Measurements from ENCODE around the gene L3MBTL4. TPM values are rescaled to one million over a fixed set of nuclear protein-coding genes. Genes with fewer than 3 reads are reported as not detected.

L3MBTL4 gene
- total and polyA plus RNA-seq, 12 donors, result 3.9 to 22.6 (median 8.7) TPM

DNA sequence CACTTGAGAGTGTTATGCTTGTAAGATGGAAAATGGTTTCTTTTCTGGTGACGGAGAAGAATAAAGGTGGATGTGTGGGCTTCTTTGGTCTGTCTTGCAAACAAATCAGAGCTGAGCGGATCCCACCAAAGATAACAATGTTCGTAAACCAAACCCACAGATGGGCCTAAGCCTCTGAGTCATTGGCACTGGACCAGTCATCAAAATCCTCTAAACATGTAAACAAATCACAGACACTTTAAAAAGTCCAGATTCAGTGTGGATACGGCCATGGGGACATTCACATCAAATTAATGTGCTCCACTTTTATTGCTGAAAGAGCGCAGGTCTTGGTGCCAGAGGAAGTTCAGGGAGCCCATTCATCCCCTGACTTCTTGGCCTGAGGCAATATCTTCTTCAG is 458.9 kb downstream of the L3MBTL4 start:
- TF ChIP-seq POLR2A (IDR thresholded peaks at IDR 0.05) (no peak), CTCF (IDR thresholded peaks at IDR 0.05) (no peak)
- H3K4me3 ChIP-seq, result no peak overlapping the region
- 84 to 96% (median 92%) methylated on average over 5 of the region's 5 CpGs for WGBS, 4 donors
- H3K27me3 ChIP-seq, result no peaks in the 10 kb centered on the region
- intact Hi-C loops (cut with DNase I), result no loop called here
- H3K9me3 ChIP-seq (replicated peaks in 1 of 3), result no peaks in the 10 kb centered on the region
- H3K36me3 ChIP-seq (replicated peaks in 1 of 2), result no peaks in the 10 kb centered on the region
- H3K27ac ChIP-seq, result no peak overlapping the region
- no peaks in the 10 kb centered on the region for H3K4me1 ChIP-seq (replicated peaks in 1 of 2)
- no peak for DNase-seq

DNA sequence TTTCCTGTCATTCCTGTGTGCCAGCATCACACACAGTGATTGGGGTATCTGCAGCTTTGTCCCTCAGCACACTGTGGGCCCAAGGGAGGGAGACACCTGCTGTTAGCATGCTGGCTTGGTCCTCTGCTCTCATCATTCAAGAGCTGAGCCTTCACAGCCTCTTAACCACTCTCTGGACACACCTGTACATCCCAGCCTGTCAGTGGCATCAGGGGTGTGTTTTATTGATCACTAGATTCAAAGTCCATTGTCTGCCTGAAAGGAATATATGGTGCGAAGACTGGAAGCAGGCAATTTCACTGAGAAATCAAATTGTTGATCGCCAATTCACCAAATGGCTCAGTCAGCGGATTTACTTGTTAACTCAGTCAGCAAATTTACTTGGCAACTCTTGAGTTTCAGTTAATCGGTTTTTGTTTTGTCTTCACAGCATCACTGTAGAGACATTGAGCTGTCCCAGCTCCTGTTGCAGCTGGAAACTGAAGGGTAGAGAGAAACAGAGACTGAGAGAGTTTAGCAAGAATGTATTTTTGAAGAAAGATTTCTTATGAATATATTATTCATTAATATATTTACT is 463.1 kb downstream of the L3MBTL4 start:
- H3K4me3 ChIP-seq, result no peak overlapping the region
- no peaks in the 10 kb centered on the region for H3K4me1 ChIP-seq (replicated peaks in 1 of 2)
- no peak overlapping the region for H3K27ac ChIP-seq
- no peaks in the 10 kb centered on the region for H3K9me3 ChIP-seq (replicated peaks in 1 of 3)
- TF ChIP-seq CTCF (IDR thresholded peaks at IDR 0.05) (no peak), POLR2A (IDR thresholded peaks at IDR 0.05) (no peak)
- H3K27me3 ChIP-seq, result no peaks in the 10 kb centered on the region
- no peak for DNase-seq
- 87 to 92% (median 91%) methylated on average over 4 of the region's 4 CpGs for WGBS, 4 donors
- no peaks in the 10 kb centered on the region for H3K36me3 ChIP-seq (replicated peaks in 1 of 2)
- intact Hi-C loops (cut with DNase I), result no loop called here

DNA sequence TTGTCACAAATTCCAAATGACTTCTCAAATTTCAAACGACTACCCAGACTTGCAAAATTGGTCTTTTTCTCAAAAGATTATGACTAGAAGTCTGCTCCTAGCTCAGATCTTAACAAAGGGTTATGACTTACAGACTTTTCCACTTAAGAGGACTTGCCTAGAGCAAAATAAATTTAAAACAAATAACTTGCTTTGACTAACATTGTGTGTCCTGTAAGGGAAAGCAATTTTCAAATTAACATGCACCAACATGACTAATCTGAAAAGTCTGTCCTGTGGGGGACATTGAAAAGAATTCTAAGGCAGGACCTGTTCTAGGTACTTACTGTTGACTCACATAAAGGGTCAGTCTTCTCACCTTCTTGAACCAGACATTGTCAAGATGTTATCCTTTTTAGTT is 465.9 kb downstream of the L3MBTL4 start:
- no peaks in the 10 kb centered on the region for H3K36me3 ChIP-seq (replicated peaks in 1 of 2)
- 0 to 23% (median 12%) methylated on average over 1 of the region's 1 CpG for WGBS, 4 donors
- no peak for DNase-seq
- TF ChIP-seq POLR2A (IDR thresholded peaks at IDR 0.05), result no peak
- no peak for TF ChIP-seq CTCF (IDR thresholded peaks at IDR 0.05)
- H3K9me3 ChIP-seq (replicated peaks in 1 of 3), result no peaks in the 10 kb centered on the region
- intact Hi-C loops (cut with DNase I), result no loop called here
- H3K4me3 ChIP-seq, result no peak overlapping the region
- H3K27me3 ChIP-seq, result no peaks in the 10 kb centered on the region
- no peak overlapping the region for H3K27ac ChIP-seq
- H3K4me1 ChIP-seq (replicated peaks in 1 of 2), result no peaks in the 10 kb centered on the region

DNA sequence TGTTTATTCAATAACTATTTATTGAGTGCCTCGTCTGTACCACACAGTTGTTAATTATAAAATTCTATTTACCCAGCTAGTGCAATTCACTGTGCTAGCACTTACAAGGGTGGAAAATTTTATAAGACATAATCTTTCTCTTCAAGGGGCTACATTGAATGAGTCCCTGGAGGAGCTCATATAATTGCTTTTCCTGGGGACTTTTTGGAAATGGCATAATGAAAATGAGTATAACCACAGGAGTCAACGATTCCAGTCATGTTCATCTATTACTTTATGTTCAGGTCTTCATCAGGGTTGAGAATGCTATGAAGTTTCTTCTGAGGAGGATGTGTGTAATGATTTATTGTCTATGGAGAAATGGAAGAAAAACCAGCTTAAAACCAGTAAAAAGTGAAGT is 466.5 kb downstream of the L3MBTL4 start:
- TF ChIP-seq POLR2A (IDR thresholded peaks at IDR 0.05), result no peak
- no peak for TF ChIP-seq CTCF (IDR thresholded peaks at IDR 0.05)
- intact Hi-C loops (cut with DNase I), result no loop called here
- no peaks in the 10 kb centered on the region for H3K36me3 ChIP-seq (replicated peaks in 1 of 2)
- H3K27ac ChIP-seq, result no peak overlapping the region
- H3K4me1 ChIP-seq (replicated peaks in 1 of 2), result no peaks in the 10 kb centered on the region
- H3K9me3 ChIP-seq (replicated peaks in 1 of 3), result no peaks in the 10 kb centered on the region
- 65 to 79% (median 73%) methylated on average over 2 of the region's 2 CpGs for WGBS, 4 donors
- no peak for DNase-seq
- H3K4me3 ChIP-seq, result no peak overlapping the region
- no peaks in the 10 kb centered on the region for H3K27me3 ChIP-seq

Measured in adrenal gland (tissue), 12 donors.